ENCODE measurements around the gene TEX10. TPM values are rescaled to one million over a fixed set of nuclear protein-coding genes. Genes with fewer than 3 reads are reported as not detected.

TEX10 gene
- total RNA-seq, 1 donor from 2014 or later = 34.2 TPM

- peaks cover 6% of the 10 kb centered on the region for H3K9me3 Mint-ChIP-seq
- no peak for TF ChIP-seq CTCF (conservative IDR thresholded peaks at IDR 0.05)
- H3K27me3 Mint-ChIP-seq = no peaks in the 10 kb centered on the region
- no peak for DNase-seq (ENCODE audit: extremely low spot score, unreplicated experiment)
- H3K4me3 Mint-ChIP-seq = no peak overlapping the region
- H3K4me1 Mint-ChIP-seq (ENCODE audit: unreplicated experiment) = no peaks in the 10 kb centered on the region
- no peak overlapping the region for H3K27ac Mint-ChIP-seq
- H3K36me3 Mint-ChIP-seq = peaks cover 81% of the 10 kb centered on the region
Observed at GRCh38 chr9:100307080-100307479, 45.7 kb downstream of the TEX10 start.

GRCh38 chr9:100306283-100306682 lies 46.5 kb downstream of the TEX10 start:
- peaks cover 79% of the 10 kb centered on the region for H3K36me3 Mint-ChIP-seq
- no peak overlapping the region for H3K4me3 Mint-ChIP-seq
- no peaks in the 10 kb centered on the region for H3K4me1 Mint-ChIP-seq (ENCODE audit: unreplicated experiment)
- no peak overlapping the region for H3K27ac Mint-ChIP-seq
- DNase-seq (ENCODE audit: extremely low spot score, unreplicated experiment) = no peak
- no peaks in the 10 kb centered on the region for H3K9me3 Mint-ChIP-seq
- no peak for TF ChIP-seq CTCF (conservative IDR thresholded peaks at IDR 0.05)
- H3K27me3 Mint-ChIP-seq = no peaks in the 10 kb centered on the region

GRCh38 chr9:100303747-100304146 lies 49.0 kb downstream of the TEX10 start:
- Mint-ChIP-seq H3K4me3 (no peak overlapping the region), H3K36me3 (peaks cover 68% of the 10 kb centered on the region), H3K27me3 (no peaks in the 10 kb centered on the region), H3K4me1 (ENCODE audit: unreplicated experiment) (no peaks in the 10 kb centered on the region), H3K27ac (no peak overlapping the region), H3K9me3 (no peaks in the 10 kb centered on the region)
- no peak for TF ChIP-seq CTCF (conservative IDR thresholded peaks at IDR 0.05)
- DNase-seq (ENCODE audit: extremely low spot score, unreplicated experiment) = no peak

- no peak for TF ChIP-seq CTCF (conservative IDR thresholded peaks at IDR 0.05)
- DNase-seq (ENCODE audit: extremely low spot score, unreplicated experiment) = no peak
Observed at GRCh38 chr9:100298378-100298777, 54.4 kb downstream of the TEX10 start.

GRCh38 chr9:100296407-100296806 lies 56.3 kb downstream of the TEX10 start:
- Mint-ChIP-seq H3K36me3 (peaks cover 36% of the 10 kb centered on the region), H3K4me3 (no peak overlapping the region), H3K27me3 (no peaks in the 10 kb centered on the region), H3K4me1 (ENCODE audit: unreplicated experiment) (peaks cover 4% of the 10 kb centered on the region), H3K9me3 (no peaks in the 10 kb centered on the region), H3K27ac (no peak overlapping the region)
- DNase-seq (ENCODE audit: extremely low spot score, unreplicated experiment) = no peak
- no peak for TF ChIP-seq CTCF (conservative IDR thresholded peaks at IDR 0.05)

More at GRCh38 chr9:100298378-100298777, 54.4 kb downstream of the TEX10 start:
- H3K27me3 Mint-ChIP-seq = no peaks in the 10 kb centered on the region
- H3K4me1 Mint-ChIP-seq (ENCODE audit: unreplicated experiment) = peaks cover 4% of the 10 kb centered on the region
- no peaks in the 10 kb centered on the region for H3K9me3 Mint-ChIP-seq
- H3K4me3 Mint-ChIP-seq = no peak overlapping the region
- H3K27ac Mint-ChIP-seq = no peak overlapping the region
- peaks cover 39% of the 10 kb centered on the region for H3K36me3 Mint-ChIP-seq

- H3K27me3 Mint-ChIP-seq = no peaks in the 10 kb centered on the region
- TF ChIP-seq CTCF (conservative IDR thresholded peaks at IDR 0.05) = no peak
- peak overlapping the region; percentile 4 for H3K27ac Mint-ChIP-seq
Observed at GRCh38 chr9:100295240-100295639, 57.5 kb downstream of the TEX10 start.

More at GRCh38 chr9:100295240-100295639, 57.5 kb downstream of the TEX10 start:
- Mint-ChIP-seq H3K9me3 (no peaks in the 10 kb centered on the region), H3K4me3 (no peak overlapping the region), H3K36me3 (peaks cover 36% of the 10 kb centered on the region), H3K4me1 (ENCODE audit: unreplicated experiment) (peaks cover 4% of the 10 kb centered on the region)
- no peak for DNase-seq (ENCODE audit: extremely low spot score, unreplicated experiment)

Measured in type B pancreatic cell (in vitro differentiated cells).